Middle frontal gyrus (tissue), 1 donor: ENCODE data around the gene EVL.

Experiments used
- DNase-seq: peaks from one replicate; pipeline ENCODE4 v3.0.0-alpha.2; 2015; ENCODE audit warnings: low spot score; ENCODE audit errors: extremely low spot score

Gene EVL

DNA sequence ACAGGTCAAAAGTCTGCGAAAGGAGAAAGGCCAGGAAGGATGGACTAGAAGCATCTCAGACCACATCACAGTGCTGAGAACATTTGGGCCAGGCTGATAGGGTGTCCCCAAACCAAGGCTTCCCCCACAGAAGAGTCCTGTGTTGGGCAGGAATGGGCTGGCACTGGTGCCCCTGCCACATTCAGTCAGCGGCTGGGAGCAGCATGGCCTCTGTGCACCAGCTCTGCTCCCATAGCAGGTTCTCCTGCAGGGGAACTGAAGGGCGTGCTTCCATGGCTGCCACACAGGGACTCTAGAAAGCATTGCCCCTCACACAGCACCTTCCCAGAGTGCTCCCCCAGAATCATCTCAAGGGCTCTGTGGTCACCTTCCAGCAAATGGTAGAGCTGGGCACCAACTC lies 17.5 kb downstream of the EVL start:
- DNase-seq: no peak

DNA sequence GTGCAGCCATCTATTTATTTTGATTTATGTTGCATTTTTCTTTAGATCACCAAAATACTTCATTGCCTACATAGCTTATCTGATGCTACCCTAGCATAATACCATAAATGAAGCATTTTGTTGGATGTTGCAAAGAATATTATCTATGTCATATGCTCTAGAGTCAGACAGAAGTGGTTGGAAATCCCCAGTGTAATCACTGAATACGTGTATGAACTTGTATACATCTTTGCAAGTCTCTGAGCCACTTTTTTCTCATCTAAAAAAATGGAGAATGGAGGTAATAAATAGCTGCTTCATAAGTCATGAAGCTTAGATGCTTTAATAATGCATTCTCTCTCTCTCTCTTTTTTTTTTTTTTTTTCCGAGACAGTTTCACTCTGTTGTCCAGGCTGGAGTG lies 18.5 kb downstream of the EVL start:
- DNase-seq: no peak

DNA sequence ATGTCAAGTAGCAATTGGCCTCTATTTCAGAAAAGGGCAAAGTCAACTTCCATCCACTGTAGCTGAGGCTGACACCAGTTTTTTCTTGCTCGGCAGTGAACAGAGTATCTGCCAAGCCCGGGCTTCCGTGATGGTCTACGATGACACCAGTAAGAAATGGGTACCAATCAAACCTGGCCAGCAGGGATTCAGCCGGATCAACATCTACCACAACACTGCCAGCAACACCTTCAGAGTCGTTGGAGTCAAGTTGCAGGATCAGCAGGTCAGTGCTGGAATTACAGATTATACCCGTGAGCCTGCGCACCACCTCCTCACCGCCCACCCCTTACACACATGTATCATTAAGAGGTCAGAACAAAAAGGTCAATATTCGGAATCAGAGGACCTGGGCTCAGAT lies 19.4 kb downstream of the EVL start:
- no peak for DNase-seq

DNA sequence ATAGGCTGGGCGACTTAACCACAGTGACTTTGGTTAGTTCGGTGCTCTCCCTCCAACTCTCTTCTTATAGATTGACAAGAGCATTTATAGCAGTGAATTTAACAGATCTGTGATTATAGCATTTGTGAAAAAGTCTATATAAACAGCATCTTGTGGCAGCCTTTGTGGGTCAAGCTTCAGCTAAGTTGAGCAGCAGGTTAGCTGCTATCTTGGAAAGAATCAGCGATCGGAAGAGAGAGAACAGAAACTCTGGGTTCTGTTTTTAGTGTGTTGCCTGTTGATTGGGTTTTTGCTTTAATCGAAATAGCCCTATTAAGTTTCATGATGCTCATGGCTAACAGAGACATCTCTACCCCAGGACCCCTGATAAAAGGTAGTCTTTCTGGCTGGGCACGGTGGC lies 20.2 kb downstream of the EVL start:
- no peak for DNase-seq

DNA sequence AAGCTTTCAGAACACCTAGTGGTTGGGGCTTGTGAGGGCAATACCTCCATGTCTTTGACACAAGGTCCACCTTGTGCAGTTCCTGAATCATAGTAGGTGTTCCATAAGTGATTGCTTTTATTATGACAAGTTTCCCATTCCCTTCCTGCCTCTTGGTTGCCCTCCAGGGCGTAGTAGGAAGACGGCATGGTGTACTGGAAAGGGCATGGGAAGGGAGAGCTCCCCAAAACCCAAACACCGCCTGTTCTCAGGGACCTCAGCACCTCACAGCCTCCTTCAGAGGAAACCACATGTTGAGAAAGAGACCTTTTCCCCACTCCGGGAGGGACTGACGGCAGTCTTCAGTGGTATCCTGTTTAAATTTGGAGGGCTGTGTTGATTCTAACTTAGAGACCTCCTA lies 21.1 kb downstream of the EVL start:
- DNase-seq: no peak

DNA sequence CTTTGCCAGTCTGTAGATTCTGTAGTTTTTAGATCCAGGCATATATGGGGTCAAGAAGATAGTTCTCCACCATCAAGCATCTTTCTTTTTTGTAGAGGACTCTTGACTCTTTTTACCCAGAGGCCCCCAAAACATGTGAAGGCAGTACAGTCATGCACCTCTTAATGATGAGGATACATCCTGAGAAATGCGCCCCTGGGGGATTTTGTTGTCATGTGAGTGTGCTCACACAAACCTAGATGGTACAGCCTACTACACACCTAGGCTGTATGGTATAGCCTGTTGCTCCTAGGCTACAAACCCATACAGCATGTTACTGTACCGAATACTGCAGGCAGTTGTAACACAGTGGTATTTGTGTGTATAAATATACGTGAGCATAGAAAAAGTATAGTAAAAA lies 23.0 kb downstream of the EVL start:
- DNase-seq: no peak

DNA sequence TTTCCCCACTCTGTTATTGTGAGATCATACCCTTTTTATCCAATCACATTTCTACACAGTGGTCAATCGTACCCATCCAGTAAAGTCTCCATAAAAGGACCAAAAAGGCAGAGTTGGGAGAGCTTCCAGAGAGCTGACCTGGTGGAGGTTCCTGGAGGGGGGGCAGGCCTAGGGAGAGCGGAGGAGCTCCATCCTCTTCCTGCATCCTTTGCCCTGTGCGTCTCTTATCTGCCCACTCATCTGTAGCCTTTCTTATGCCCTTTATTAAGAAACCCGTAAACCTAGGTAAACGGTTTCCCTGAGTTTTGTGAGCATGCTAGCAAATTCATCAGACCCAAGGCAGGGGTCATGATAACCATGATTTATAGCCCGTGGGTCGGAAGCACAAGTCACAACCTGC lies 26.2 kb downstream of the EVL start:
- DNase-seq: no peak

DNA sequence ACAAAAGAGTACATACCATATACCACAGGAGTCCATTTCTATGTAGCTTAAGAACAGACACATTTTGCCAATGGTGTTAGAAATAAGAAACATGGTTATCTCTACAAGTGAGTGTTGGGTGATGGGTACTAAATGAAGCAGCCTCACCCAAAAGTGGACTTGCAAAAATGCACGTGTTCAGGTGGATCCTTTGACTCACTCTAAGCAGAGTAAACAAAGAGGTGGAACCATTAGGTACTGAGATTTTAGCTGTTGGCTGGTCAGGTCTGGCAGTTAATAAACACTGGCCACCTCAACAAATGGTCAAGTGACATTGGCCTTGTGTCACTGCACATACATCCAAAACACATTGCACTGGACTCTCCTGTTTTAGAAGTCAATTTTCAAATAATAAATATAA lies 27.6 kb downstream of the EVL start:
- no peak for DNase-seq

DNA sequence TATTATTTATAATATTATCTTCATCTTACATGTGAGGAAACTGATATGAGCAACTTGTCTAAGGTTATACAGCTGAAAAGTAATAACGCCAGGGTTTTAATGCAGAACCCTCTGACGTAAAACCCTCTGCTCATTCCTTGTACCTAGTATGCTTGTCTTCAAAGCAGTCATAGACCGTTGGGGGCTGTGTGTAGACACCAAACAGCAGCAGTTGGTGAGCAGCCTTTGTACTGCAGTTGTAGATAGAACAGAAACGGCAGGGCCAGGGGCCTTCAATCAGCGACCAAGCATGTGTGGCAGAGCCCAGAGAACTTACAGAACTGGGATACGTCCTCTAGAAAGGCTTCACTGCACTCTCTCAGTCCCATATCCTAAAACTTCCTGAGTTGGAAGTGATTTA lies 28.1 kb downstream of the EVL start:
- DNase-seq: no peak

DNA sequence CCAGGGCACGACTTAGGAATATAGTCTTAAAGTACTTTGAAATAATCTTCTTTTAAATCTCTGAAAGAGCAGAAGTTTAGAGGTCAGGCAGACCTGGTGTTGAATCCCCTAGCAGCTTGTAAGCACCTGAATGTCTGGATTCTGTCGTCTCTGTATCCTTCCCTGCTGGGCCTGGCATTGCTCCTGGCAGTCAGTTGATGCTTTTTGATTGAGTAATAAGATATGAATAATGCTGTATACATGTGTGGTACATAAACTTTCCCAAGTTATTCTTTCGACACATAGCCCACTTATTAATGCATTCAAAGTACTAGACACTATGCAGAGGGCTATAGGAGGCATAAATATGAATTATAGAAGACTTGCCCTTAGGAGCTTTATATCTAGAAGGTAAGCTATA lies 31.4 kb downstream of the EVL start:
- DNase-seq: no peak

DNA sequence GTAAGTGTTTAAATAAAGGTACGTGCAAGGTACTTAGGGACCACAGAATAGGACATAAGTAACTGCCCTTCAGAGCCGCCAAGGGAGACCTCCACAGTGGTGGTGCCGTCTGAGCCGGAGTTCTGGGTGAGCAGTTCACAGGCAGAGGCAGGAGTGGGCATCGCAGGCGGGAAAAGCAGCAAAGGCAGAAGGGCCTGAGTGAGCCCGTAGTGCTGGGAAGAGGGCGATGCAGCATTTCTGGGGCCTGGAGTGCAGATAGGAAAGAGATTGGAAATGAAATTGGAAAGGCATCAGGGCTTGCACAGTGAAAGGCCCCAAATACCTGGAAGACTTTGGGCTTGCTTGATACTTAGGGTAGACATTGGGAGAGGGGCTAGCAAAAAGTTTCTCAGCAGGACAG lies 32.9 kb downstream of the EVL start:
- DNase-seq: no peak

DNA sequence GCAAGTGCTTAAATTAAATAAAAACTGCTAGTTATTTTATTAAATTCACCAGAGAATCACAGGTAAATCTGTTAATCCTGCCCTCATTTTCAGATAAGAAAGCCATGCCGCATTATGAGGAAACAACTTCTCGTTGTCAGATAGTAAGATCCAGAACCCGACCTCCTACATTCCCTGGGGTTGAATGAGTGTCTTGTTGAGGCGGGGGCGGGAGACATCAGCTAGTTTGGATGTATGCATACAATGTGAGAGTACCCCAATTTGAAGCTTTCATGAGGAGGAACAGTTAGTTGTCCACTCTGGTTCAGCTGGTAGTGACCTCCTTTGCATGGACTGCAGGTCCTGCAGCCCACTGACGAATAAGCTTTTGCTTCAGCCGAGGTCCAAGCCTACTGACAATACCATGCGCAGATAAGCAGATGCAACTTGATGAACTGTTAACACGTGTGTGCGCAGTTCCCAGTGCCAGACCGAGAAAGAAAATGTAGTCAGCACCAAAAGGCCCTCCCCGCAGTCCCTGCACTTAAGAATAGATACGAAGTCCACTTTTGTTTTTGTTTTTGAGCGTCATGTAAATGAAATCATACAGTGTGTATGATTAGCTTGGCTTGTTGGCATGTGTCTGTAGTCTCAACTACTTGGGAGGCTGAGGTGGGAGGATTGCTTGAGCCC lies 34.9 kb downstream of the EVL start:
- no peak for DNase-seq

DNA sequence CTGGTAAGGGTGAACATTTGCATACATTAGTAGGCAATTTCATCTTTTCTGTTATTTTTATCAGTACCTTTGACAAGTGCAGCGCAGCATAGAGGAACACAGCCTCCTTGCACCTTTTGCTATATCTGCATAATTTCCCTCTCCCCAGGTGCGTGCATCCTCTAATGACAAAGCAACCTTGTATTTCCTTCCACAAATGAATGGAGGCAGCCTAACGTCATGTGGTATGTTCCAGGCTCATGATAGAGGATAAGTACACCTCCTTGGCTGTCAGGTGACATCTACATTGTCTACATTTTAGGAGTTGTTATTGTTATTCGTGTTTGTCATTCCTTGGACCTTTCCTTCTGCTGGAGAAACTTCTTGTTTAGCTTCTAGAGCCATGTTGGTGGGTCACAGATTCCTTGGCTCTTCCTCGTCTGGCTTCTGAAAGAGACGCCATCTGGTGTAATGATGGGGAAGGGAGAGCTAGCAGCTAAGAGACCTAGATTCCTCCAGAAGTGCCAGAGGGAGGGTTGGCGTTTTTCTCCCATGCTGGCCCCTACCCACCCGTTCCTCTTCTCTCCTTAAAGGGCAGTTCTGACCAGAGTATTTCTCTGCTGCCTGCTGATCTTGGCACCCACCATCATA lies 37.0 kb downstream of the EVL start:
- no peak for DNase-seq

DNA sequence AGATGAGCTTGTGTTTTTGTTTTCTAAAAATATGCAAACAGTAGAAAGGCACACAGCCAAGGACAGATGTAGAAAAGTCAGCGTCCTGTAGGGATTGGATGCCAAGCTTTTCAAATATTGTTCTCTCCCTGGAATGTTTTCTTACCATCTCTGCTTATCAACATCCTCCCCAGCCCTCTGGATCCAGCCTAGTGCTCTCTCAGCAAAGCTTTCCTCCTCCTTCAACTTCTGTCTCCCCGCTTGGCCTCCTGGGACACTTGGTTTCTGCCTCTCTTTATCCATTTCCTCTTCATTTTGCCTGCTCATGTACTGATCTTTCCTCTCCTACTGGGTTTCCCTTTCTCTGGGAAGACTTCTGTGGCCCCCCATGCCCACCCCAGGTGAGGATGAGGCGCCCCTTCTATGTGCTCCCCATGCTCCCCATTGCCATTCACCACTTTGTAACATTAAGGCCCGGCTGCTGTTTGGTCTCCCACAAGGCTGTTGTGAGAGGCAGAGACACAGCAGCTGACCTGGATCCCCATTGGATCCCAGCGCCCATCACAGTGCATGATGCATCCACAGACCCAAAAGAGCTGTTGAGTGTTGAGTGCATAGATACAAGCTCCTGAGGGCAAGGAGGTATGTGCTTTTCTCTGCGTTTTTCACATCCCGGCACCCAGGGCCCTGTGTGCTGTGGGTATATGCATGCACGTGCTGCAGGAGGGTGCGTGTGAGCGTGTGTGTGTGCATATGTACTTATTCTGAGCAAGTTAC lies 38.2 kb downstream of the EVL start:
- no peak for DNase-seq

DNA sequence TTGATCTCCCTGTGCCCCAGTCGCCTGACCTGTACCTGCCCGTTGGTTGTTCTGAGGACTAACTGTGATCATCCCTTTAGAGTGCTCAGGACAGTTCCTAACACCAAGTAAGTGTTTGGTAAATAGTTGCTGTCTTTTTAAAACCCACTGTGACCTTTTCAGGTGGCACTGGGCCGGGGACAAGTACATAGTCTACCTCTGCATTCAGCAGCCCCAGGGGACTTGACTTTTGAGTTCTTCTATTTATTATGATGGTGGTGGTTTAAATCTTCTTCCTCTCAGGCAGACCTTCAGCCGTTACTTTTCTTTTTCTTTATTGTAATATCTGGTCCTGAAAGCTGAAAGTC lies 38.8 kb downstream of the EVL start:
- DNase-seq: no peak

DNA sequence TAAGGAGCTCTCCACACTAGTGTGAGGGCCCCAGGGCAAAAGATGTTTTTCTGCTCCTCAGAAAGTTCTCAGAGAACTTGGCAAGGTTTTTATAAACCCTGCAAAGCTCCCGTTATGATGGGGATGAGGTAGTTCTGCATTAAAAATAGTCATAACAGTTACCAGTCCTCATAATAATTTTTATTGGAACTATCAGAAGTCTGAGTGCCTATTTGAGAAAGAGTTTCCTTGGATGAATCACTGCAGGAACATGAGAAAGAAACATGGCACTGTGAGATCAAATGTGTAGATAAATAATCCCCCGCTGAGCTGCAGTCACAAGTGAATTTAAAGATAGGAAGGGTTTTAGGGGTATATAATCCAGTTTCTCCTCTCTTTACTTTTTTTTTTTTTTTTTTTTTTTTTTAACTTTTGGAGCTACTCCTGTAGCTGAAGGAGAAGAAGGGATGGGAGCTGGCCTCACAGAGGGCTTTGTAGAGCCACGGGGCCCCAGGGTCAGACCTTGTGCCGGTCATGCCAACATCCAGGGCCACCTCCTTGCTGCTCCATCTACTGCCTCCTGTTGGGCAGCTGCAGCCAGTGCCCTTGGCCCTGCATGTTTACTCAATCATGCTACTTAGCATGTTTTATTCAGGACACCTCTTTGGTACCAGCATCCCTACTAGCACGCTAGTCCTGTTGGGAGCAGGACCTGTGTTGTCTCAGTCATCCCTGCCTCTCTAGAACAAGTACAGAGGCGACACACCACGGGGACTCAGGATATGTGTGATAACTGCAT lies 39.5 kb downstream of the EVL start:
- DNase-seq: no peak

DNA sequence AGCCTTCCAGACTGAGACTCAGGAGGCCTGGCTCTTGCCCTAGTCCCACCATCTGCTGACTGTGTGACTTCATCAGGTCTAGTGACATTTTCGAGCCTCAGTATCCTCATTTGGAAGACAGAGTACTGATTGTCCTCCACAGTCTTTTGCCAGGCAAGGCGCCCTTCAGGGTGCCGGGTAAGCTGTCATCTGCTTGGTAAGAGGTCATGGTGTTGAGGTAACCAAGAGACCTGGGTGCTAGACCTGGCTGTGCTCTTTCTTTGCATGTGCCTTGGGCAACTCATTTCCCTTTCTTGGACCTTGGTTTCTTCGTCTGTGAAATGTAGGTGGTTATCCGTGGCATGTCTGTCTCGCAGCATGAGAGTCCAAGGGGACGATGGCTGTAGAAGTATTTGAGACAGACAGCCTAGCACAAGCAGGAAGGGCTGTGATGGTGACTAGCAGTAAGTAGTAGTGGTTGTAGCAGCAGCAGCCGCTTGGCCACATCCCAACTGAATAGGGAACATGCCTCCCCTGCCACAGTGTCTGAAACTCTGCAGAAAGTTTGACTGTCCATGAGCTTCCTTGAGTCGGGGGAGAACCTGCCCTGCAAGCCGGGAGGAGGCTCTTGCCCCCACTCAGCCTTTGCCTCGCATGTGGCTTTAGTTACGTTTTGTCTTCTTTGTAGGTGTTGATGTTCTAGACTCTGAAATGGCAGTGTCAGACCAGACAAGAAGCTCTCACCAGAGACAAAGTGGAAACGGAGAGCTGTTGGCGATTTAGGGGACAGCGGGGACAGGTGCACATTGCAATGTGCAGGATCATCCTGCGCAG lies 40.3 kb downstream of the EVL start:
- DNase-seq: no peak

DNA sequence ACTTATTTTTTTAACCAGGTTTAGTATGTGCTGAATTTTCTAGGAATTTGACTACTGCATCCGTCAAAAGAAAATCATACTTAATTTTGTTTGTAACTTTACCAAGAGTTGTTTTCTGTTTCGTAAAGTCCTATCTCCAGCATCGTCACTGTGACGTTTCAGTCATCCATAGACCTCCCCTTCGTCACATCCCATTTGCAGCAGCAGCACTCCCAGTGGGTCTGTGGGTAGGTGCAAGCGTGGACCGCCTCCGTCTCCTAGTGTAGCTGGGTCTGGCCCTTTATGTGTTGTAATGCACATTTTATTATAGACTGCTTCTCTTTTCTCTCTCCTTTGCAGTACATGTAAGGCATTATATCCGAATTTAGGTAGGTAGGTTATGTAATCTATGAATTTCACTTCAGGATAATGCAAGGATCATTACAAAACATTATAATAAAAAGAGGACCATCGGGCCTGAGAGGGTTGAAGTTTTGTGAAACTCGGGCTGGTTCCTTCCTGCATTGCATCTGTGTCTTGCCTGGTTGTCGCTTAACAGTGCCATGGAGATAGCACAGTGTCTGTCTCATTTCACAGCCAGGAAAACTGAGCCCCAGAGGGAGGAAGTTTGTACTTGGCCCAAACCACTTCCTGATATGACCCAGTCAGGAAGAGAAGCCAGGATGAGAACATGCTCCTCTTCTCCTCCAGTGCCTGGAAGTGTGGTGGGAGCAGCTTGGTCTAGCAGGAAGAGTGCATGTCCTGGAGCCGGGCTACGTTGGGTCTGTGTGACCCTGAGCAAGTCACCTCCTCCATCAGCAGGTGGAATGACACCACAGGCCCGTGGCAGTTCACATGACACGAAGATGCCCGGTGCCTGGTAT lies 41.3 kb downstream of the EVL start:
- DNase-seq: no peak

DNA sequence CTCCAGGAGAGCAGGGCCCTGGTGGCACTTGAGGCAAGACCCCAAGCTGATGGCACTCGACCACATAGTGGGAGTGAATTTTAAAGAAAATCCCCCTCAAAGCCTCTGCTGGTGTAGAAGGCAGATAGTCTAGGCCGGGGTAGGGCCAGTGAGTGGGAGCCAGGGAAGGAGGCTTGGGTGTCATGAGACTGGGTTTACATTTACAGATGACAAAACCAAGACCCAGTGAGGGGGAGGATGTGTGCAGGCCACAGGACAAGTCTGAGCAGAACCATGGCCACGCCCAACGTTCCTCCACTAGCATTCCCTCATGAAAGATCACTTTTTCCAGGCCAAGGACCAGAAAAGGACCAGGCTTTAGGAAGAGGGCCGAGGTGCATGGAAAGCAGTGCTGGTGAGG lies 42.0 kb downstream of the EVL start:
- DNase-seq: no peak

DNA sequence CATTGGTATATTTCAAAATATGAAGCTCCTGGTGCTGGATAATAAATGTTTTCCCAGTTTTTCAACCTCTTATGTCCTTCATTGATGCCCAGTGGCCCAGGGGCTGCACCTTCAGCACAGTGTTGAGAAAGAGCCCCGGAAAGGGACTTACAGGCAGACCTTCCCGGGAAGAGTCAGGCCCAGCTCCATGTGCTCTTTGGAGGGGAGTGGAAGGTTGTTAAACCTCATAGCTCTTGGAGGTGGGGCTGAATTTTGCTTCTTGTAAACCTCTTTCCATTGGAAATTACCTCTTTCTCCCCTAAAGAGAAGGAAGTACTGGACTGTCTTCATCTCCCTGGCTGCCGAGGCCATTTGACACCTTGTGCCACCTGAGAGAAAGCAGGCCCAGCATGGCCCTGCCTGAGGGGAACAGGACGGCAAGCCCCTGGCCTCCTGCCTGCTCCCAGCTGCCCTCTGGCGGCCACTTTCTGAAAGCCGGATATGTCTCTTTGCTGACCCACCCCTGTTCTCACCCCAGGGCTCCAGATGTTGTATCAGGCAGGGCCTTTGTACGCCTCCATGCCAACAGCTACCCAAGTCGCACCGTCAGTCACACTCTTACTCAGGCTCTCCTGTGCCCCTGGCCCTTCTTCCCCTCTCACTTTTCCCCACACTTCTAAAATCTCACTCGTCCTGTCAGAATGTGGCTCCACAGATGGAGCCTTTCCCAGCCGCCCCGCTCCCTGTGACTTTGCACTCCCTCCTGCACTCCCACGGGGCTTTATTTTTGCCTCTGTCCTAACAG lies 43.0 kb downstream of the EVL start:
- DNase-seq: no peak
